ENCODE data around the gene ANXA2. TPM values are rescaled to one million over a fixed set of nuclear protein-coding genes. Genes with fewer than 3 reads are reported as not detected.

ANXA2 gene
- total and polyA plus RNA-seq, 2 donors = 299 to 623 TPM

GRCh38 chr15:60379525-60380274 is 18.1 kb downstream of the ANXA2 start:
- H3K36me3 ChIP-seq (ENCODE audit: control insufficient read depth in 2 of 2, insufficient read depth in 2 of 2, low read length in 1 of 2) = no peaks in the 10 kb centered on the region
- no peaks in the 10 kb centered on the region for H3K27me3 ChIP-seq (ENCODE audit: control insufficient read depth in 2 of 2, insufficient read depth in 1 of 2, low read length in 1 of 2)
- DNase-seq (ENCODE audit: low read depth in 6 of 9, low spot score in 9 of 9) = no peak
- WGBS = 94% methylated on average over 8 of the region's 8 CpGs
- H3K4me1 ChIP-seq (ENCODE audit: control insufficient read depth in 2 of 2, insufficient read depth in 2 of 2, low read length in 2 of 2) = no peaks in the 10 kb centered on the region
- no peak overlapping the region for H3K27ac ChIP-seq (ENCODE audit: low read depth in 1 of 2, low read length in 1 of 2)
- H3K9me3 ChIP-seq (ENCODE audit: control insufficient read depth in 2 of 2, insufficient read depth in 1 of 2, low read length in 1 of 2) = no peaks in the 10 kb centered on the region
- H3K4me3 ChIP-seq (ENCODE audit: low read length in 2 of 2) = no peak overlapping the region

- Histone ChIP-seq H3K27me3 (ENCODE audit: control insufficient read depth in 2 of 2, insufficient read depth in 1 of 2, low read length in 1 of 2) (no peaks in the 10 kb centered on the region), H3K9me3 (ENCODE audit: control insufficient read depth in 2 of 2, insufficient read depth in 1 of 2, low read length in 1 of 2) (no peaks in the 10 kb centered on the region), H3K27ac (ENCODE audit: low read depth in 1 of 2, low read length in 1 of 2) (no peak overlapping the region), H3K4me3 (ENCODE audit: low read length in 2 of 2) (no peak overlapping the region), H3K4me1 (ENCODE audit: control insufficient read depth in 2 of 2, insufficient read depth in 2 of 2, low read length in 2 of 2) (no peaks in the 10 kb centered on the region), H3K36me3 (ENCODE audit: control insufficient read depth in 2 of 2, insufficient read depth in 2 of 2, low read length in 1 of 2) (no peaks in the 10 kb centered on the region)
- WGBS = 100% methylated on average over 1 of the region's 1 CpG
- no peak for DNase-seq (ENCODE audit: low read depth in 6 of 9, low spot score in 9 of 9)
Measured at GRCh38 chr15:60379185-60379524, 18.6 kb downstream of the ANXA2 start.

GRCh38 chr15:60376677-60377095 is 21.1 kb downstream of the ANXA2 start:
- no peak overlapping the region for H3K4me3 ChIP-seq (ENCODE audit: low read length in 2 of 2)
- WGBS = 92% methylated on average over 12 of the region's 12 CpGs
- DNase-seq (ENCODE audit: low read depth in 6 of 9, low spot score in 9 of 9) = no peak
- H3K9me3 ChIP-seq (ENCODE audit: control insufficient read depth in 2 of 2, insufficient read depth in 1 of 2, low read length in 1 of 2) = no peaks in the 10 kb centered on the region
- H3K27me3 ChIP-seq (ENCODE audit: control insufficient read depth in 2 of 2, insufficient read depth in 1 of 2, low read length in 1 of 2) = no peaks in the 10 kb centered on the region
- H3K4me1 ChIP-seq (ENCODE audit: control insufficient read depth in 2 of 2, insufficient read depth in 2 of 2, low read length in 2 of 2) = no peaks in the 10 kb centered on the region
- H3K36me3 ChIP-seq (ENCODE audit: control insufficient read depth in 2 of 2, insufficient read depth in 2 of 2, low read length in 1 of 2) = no peaks in the 10 kb centered on the region
- no peak overlapping the region for H3K27ac ChIP-seq (ENCODE audit: low read depth in 1 of 2, low read length in 1 of 2)

GRCh38 chr15:60375306-60375705 is 22.5 kb downstream of the ANXA2 start:
- H3K36me3 ChIP-seq (ENCODE audit: control insufficient read depth in 2 of 2, insufficient read depth in 2 of 2, low read length in 1 of 2) = no peaks in the 10 kb centered on the region
- H3K9me3 ChIP-seq (ENCODE audit: control insufficient read depth in 2 of 2, insufficient read depth in 1 of 2, low read length in 1 of 2) = no peaks in the 10 kb centered on the region
- DNase-seq (ENCODE audit: low read depth in 6 of 9, low spot score in 9 of 9) = no peak
- H3K27ac ChIP-seq (ENCODE audit: low read depth in 1 of 2, low read length in 1 of 2) = no peak overlapping the region
- no peaks in the 10 kb centered on the region for H3K27me3 ChIP-seq (ENCODE audit: control insufficient read depth in 2 of 2, insufficient read depth in 1 of 2, low read length in 1 of 2)
- H3K4me3 ChIP-seq (ENCODE audit: low read length in 2 of 2) = no peak overlapping the region
- H3K4me1 ChIP-seq (ENCODE audit: control insufficient read depth in 2 of 2, insufficient read depth in 2 of 2, low read length in 2 of 2) = no peaks in the 10 kb centered on the region
- 97% methylated on average over 5 of the region's 5 CpGs for WGBS

- Histone ChIP-seq H3K27ac (ENCODE audit: low read depth in 1 of 2, low read length in 1 of 2) (peak overlapping the region in 1 of 2 donors; percentile 41), H3K36me3 (ENCODE audit: control insufficient read depth in 2 of 2, insufficient read depth in 2 of 2, low read length in 1 of 2) (no peaks in the 10 kb centered on the region), H3K9me3 (ENCODE audit: control insufficient read depth in 2 of 2, insufficient read depth in 1 of 2, low read length in 1 of 2) (no peaks in the 10 kb centered on the region), H3K4me3 (ENCODE audit: low read length in 2 of 2) (no peak overlapping the region), H3K4me1 (ENCODE audit: control insufficient read depth in 2 of 2, insufficient read depth in 2 of 2, low read length in 2 of 2) (no peaks in the 10 kb centered on the region), H3K27me3 (ENCODE audit: control insufficient read depth in 2 of 2, insufficient read depth in 1 of 2, low read length in 1 of 2) (no peaks in the 10 kb centered on the region)
- 93% methylated on average over 7 of the region's 7 CpGs for WGBS
- DNase-seq (ENCODE audit: low read depth in 6 of 9, low spot score in 9 of 9) = no peak
Measured at GRCh38 chr15:60374628-60375081, 23.1 kb downstream of the ANXA2 start.

- no peaks in the 10 kb centered on the region for H3K4me1 ChIP-seq (ENCODE audit: control insufficient read depth in 2 of 2, insufficient read depth in 2 of 2, low read length in 2 of 2)
- no peak for DNase-seq (ENCODE audit: low read depth in 6 of 9, low spot score in 9 of 9)
Measured at GRCh38 chr15:60374209-60374608, 23.6 kb downstream of the ANXA2 start.

GRCh38 chr15:60373745-60374144 is 24.0 kb downstream of the ANXA2 start:
- Histone ChIP-seq H3K27me3 (ENCODE audit: control insufficient read depth in 2 of 2, insufficient read depth in 1 of 2, low read length in 1 of 2) (no peaks in the 10 kb centered on the region), H3K4me1 (ENCODE audit: control insufficient read depth in 2 of 2, insufficient read depth in 2 of 2, low read length in 2 of 2) (no peaks in the 10 kb centered on the region), H3K27ac (ENCODE audit: low read depth in 1 of 2, low read length in 1 of 2) (no peak overlapping the region), H3K4me3 (ENCODE audit: low read length in 2 of 2) (no peak overlapping the region), H3K36me3 (ENCODE audit: control insufficient read depth in 2 of 2, insufficient read depth in 2 of 2, low read length in 1 of 2) (no peaks in the 10 kb centered on the region), H3K9me3 (ENCODE audit: control insufficient read depth in 2 of 2, insufficient read depth in 1 of 2, low read length in 1 of 2) (no peaks in the 10 kb centered on the region)
- no peak for DNase-seq (ENCODE audit: low read depth in 6 of 9, low spot score in 9 of 9)
- 86% methylated on average over 2 of the region's 2 CpGs for WGBS

More at GRCh38 chr15:60374209-60374608, 23.6 kb downstream of the ANXA2 start:
- no peak overlapping the region for H3K4me3 ChIP-seq (ENCODE audit: low read length in 2 of 2)
- H3K9me3 ChIP-seq (ENCODE audit: control insufficient read depth in 2 of 2, insufficient read depth in 1 of 2, low read length in 1 of 2) = no peaks in the 10 kb centered on the region
- no peaks in the 10 kb centered on the region for H3K36me3 ChIP-seq (ENCODE audit: control insufficient read depth in 2 of 2, insufficient read depth in 2 of 2, low read length in 1 of 2)
- no peak overlapping the region for H3K27ac ChIP-seq (ENCODE audit: low read depth in 1 of 2, low read length in 1 of 2)
- no peaks in the 10 kb centered on the region for H3K27me3 ChIP-seq (ENCODE audit: control insufficient read depth in 2 of 2, insufficient read depth in 1 of 2, low read length in 1 of 2)
- 93% methylated on average over 4 of the region's 4 CpGs for WGBS

- H3K4me3 ChIP-seq (ENCODE audit: low read length in 2 of 2) = no peak overlapping the region
- no peak overlapping the region for H3K27ac ChIP-seq (ENCODE audit: low read depth in 1 of 2, low read length in 1 of 2)
- no peaks in the 10 kb centered on the region for H3K27me3 ChIP-seq (ENCODE audit: control insufficient read depth in 2 of 2, insufficient read depth in 1 of 2, low read length in 1 of 2)
- H3K4me1 ChIP-seq (ENCODE audit: control insufficient read depth in 2 of 2, insufficient read depth in 2 of 2, low read length in 2 of 2) = no peaks in the 10 kb centered on the region
- no peak for DNase-seq (ENCODE audit: low read depth in 6 of 9, low spot score in 9 of 9)
- 100% methylated on average over 3 of the region's 3 CpGs for WGBS
- H3K36me3 ChIP-seq (ENCODE audit: control insufficient read depth in 2 of 2, insufficient read depth in 2 of 2, low read length in 1 of 2) = no peaks in the 10 kb centered on the region
- no peaks in the 10 kb centered on the region for H3K9me3 ChIP-seq (ENCODE audit: control insufficient read depth in 2 of 2, insufficient read depth in 1 of 2, low read length in 1 of 2)
Measured at GRCh38 chr15:60373327-60373726, 24.5 kb downstream of the ANXA2 start.

GRCh38 chr15:60372756-60373155 is 25.0 kb downstream of the ANXA2 start:
- H3K4me1 ChIP-seq (ENCODE audit: control insufficient read depth in 2 of 2, insufficient read depth in 2 of 2, low read length in 2 of 2) = no peaks in the 10 kb centered on the region
- no peak for DNase-seq (ENCODE audit: low read depth in 6 of 9, low spot score in 9 of 9)
- WGBS = 93% methylated on average over 1 of the region's 1 CpG

More at GRCh38 chr15:60372756-60373155, 25.0 kb downstream of the ANXA2 start:
- Histone ChIP-seq H3K4me3 (ENCODE audit: low read length in 2 of 2) (no peak overlapping the region), H3K27ac (ENCODE audit: low read depth in 1 of 2, low read length in 1 of 2) (no peak overlapping the region), H3K36me3 (ENCODE audit: control insufficient read depth in 2 of 2, insufficient read depth in 2 of 2, low read length in 1 of 2) (no peaks in the 10 kb centered on the region), H3K9me3 (ENCODE audit: control insufficient read depth in 2 of 2, insufficient read depth in 1 of 2, low read length in 1 of 2) (no peaks in the 10 kb centered on the region), H3K27me3 (ENCODE audit: control insufficient read depth in 2 of 2, insufficient read depth in 1 of 2, low read length in 1 of 2) (no peaks in the 10 kb centered on the region)
